HepG2 (cell line): ENCODE data around the gene C20orf204. TPM values are rescaled to one million over a fixed set of nuclear protein-coding genes. Genes with fewer than 3 reads are reported as not detected.

Experiments
- CC2D1A ChIP-seq: sonication (generic); formaldehyde crosslinking; IDR thresholded peaks from 2 replicates; pipeline ENCODE4 v1.8.1; 2023; ENCODE audit warnings: mild to moderate bottlenecking, missing genetic modification reagents
- CREBL2 ChIP-seq: sonication (generic); formaldehyde crosslinking; IDR thresholded peaks from 2 replicates; pipeline ENCODE4 v1.8.1; 2023; ENCODE audit warnings: missing genetic modification reagents, mild to moderate bottlenecking, borderline replicate concordance
- DMAP1 ChIP-seq: IDR thresholded peaks from 2 replicates; pipeline ENCODE4 v1.6.1; 2016
- FOXA3 ChIP-seq: IDR thresholded peaks from 2 replicates; pipeline ENCODE4 v1.6.1; 2016; ENCODE audit warnings: missing genetic modification reagents, missing compliant biosample characterization
- KDM2A ChIP-seq: sonication (generic); formaldehyde crosslinking; IDR thresholded peaks from 2 replicates; pipeline ENCODE4 v1.4.0; 2020; ENCODE audit warnings: low read depth, missing genetic modification reagents, borderline replicate concordance
- MAZ ChIP-seq, 2 experiments: sonication (generic) in 1 of 2; formaldehyde crosslinking in 1 of 2; IDR thresholded peaks; 2 replicates each; pipeline versions ENCODE4 v1.5.0 to v1.6.1; 2012 to 2020; ENCODE audit warnings: low read depth in 2 of 2, mild to moderate bottlenecking in 2 of 2, borderline replicate concordance in 1 of 2, improper control_type of control experiment in 1 of 2, low read length in 1 of 2, missing genetic modification reagents in 1 of 2, moderate library complexity in 1 of 2
- MED13 ChIP-seq: sonication (generic); formaldehyde crosslinking; IDR thresholded peaks from 2 replicates; pipeline ENCODE4 v1.5.0; 2020; ENCODE audit warnings: missing genetic modification reagents
- NONO ChIP-seq, 2 experiments: fragments of 450-650 bp in 1 of 2; sonication (generic) in 1 of 2; formaldehyde crosslinking in 1 of 2; IDR thresholded peaks in 1 of 2; conservative IDR thresholded peaks in 1 of 2; 2 replicates each; pipeline versions ENCODE4 v1.6.1 to v1.8.0; 2017 to 2022; ENCODE audit warnings: mild to moderate bottlenecking in 1 of 2, missing genetic modification reagents in 1 of 2, moderate library complexity in 1 of 2
- NR2C2 ChIP-seq: sonication (generic); formaldehyde crosslinking; IDR thresholded peaks from 2 replicates; pipeline ENCODE4 v1.4.0; 2020; ENCODE audit warnings: missing genetic modification reagents, mild to moderate bottlenecking, moderate library complexity, borderline replicate concordance
- NRL ChIP-seq: sonication (generic); formaldehyde crosslinking; IDR thresholded peaks from 2 replicates; pipeline ENCODE4 v1.5.0; 2020; ENCODE audit warnings: missing genetic modification reagents, mild to moderate bottlenecking, moderate library complexity, borderline replicate concordance
- RAD21 ChIP-seq: fragments of 450-650 bp; formaldehyde crosslinking; IDR thresholded peaks from 2 replicates; pipeline ENCODE4 v1.5.0; 2020; ENCODE audit warnings: mild to moderate bottlenecking
- RCOR2 ChIP-seq: IDR thresholded peaks from 2 replicates; pipeline ENCODE4 v1.6.1; 2016; ENCODE audit warnings: missing biosample characterization, missing genetic modification reagents
- SIX4 ChIP-seq: sonication (generic); formaldehyde crosslinking; IDR thresholded peaks from 2 replicates; pipeline ENCODE4 v1.4.0; 2020; ENCODE audit warnings: missing genetic modification reagents
- SNAPC2 ChIP-seq: sonication (generic); formaldehyde crosslinking; IDR thresholded peaks from 2 replicates; pipeline ENCODE4 v1.8.1; 2022; ENCODE audit warnings: mild to moderate bottlenecking, missing genetic modification reagents
- YEATS4 ChIP-seq: sonication (generic); formaldehyde crosslinking; IDR thresholded peaks from 2 replicates; pipeline ENCODE4 v1.4.0; 2020; ENCODE audit warnings: missing genetic modification reagents, borderline replicate concordance
- ZFP36L2 ChIP-seq: sonication (generic); formaldehyde crosslinking; IDR thresholded peaks from 2 replicates; pipeline ENCODE4 v1.4.0; 2020; ENCODE audit warnings: missing genetic modification reagents
- ZFP37 ChIP-seq: sonication (generic); formaldehyde crosslinking; IDR thresholded peaks from 2 replicates; pipeline ENCODE4 v1.4.0; 2020; ENCODE audit warnings: missing genetic modification reagents, borderline replicate concordance
- ZNF10 ChIP-seq: sonication (generic); formaldehyde crosslinking; IDR thresholded peaks from 2 replicates; pipeline ENCODE4 v1.4.0; 2020; ENCODE audit warnings: mild to moderate bottlenecking, low read depth, missing genetic modification reagents, borderline replicate concordance
- ZNF556 ChIP-seq: sonication (generic); formaldehyde crosslinking; IDR thresholded peaks from 2 replicates; pipeline ENCODE4 v1.4.0; 2020; ENCODE audit warnings: mild to moderate bottlenecking, missing genetic modification reagents, borderline replicate concordance
- ZNF792 ChIP-seq: IDR thresholded peaks from 2 replicates; pipeline ENCODE4 v1.6.1; 2016
- ZSCAN31 ChIP-seq: sonication (generic); formaldehyde crosslinking; IDR thresholded peaks from 2 replicates; pipeline ENCODE4 v1.5.0; 2020; ENCODE audit warnings: low read depth, mild to moderate bottlenecking, missing genetic modification reagents
- polyA plus RNA-seq, 8 experiments: library from polyadenylated mRNA; depleted of rRNA in 3 of 8; stranded (reverse) in 7 of 8; unstranded in 1 of 8; fragments of >200 nt; fragmentation: Illumina TruSeq in 4 of 8; extraction: Trizol in 4 of 8; gene quantifications; 2 replicates each; pipeline versions ENCODE4 v1.2.1 to v1.2.3, GENCODE V29; 2011 to 2016; ENCODE audit warnings: low read depth in 4 of 8, missing spikeins in 1 of 8, mixed read lengths in 1 of 8; ENCODE audit not compliant: insufficient read depth in 1 of 8
- total RNA-seq, 5 experiments: library from RNA; depleted of rRNA; stranded (reverse); fragments of >200 nt; fragmentation: Illumina TruSeq; extraction: Trizol; gene quantifications; 2 replicates each; pipeline ENCODE4 v1.2.3, GENCODE V29; 2016; ENCODE audit warnings: low read depth in 1 of 5
- TF ChIP-seq, protein P1 (sequence below): sonication (generic); formaldehyde crosslinking; IDR thresholded peaks from 2 replicates; pipeline ENCODE4 v1.5.0; 2020; ENCODE audit warnings: missing genetic modification reagents
- TF ChIP-seq, protein P2 (sequence below): sonication (generic); formaldehyde crosslinking; conservative IDR thresholded peaks from 2 replicates; pipeline ENCODE4 v1.8.0; 2022; ENCODE audit warnings: mild to moderate bottlenecking, moderate library complexity, missing genetic modification reagents
- TF ChIP-seq, protein P3 (sequence below): sonication (generic); formaldehyde crosslinking; IDR thresholded peaks from 2 replicates; pipeline ENCODE4 v1.4.0; 2020; ENCODE audit warnings: mild to moderate bottlenecking, missing genetic modification reagents

C20orf204 gene
- total and polyA plus RNA-seq, 2 of the 13 experiments (the other 11 are each of a cell fraction or from before 2014, with no cell fraction given) = 22.1 to 80.0 TPM

- TF ChIP-seq, protein P1, sequence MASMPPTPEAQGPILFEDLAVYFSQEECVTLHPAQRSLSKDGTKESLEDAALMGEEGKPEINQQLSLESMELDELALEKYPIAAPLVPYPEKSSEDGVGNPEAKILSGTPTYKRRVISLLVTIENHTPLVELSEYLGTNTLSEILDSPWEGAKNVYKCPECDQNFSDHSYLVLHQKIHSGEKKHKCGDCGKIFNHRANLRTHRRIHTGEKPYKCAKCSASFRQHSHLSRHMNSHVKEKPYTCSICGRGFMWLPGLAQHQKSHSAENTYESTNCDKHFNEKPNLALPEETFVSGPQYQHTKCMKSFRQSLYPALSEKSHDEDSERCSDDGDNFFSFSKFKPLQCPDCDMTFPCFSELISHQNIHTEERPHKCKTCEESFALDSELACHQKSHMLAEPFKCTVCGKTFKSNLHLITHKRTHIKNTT = no peak
- TF ChIP-seq FOXA3 (CRISPR knock-in tag) = peak; percentile 37; the same call in 1 of the 2 replicates
- peak; percentile 58; the same call in 1 of the 2 replicates for TF ChIP-seq RAD21 (CRISPR knock-in tag)
- TF ChIP-seq NRL (CRISPR knock-in tag) = peak; percentile 86
- TF ChIP-seq CC2D1A = no peak
- no peak for TF ChIP-seq ZSCAN31
- TF ChIP-seq CREBL2 (CRISPR knock-in tag) = no peak
- TF ChIP-seq NONO (IDR thresholded peaks at IDR 0.05) = no peak
- TF ChIP-seq NONO (CRISPR knock-in tag; conservative IDR thresholded peaks at IDR 0.05) = peak; percentile 86
- TF ChIP-seq SNAPC2 (CRISPR knock-in tag) = peak; percentile 82; the same call in 1 of the 2 replicates
- TF ChIP-seq ZNF792 (CRISPR knock-in tag) = peak; percentile 49; the same call in 1 of the 2 replicates
- peak; percentile 82 for TF ChIP-seq KDM2A (CRISPR knock-in tag)
- no peak; the same call in 1 of the 2 replicates for TF ChIP-seq ZFP36L2
- no peak for TF ChIP-seq RCOR2 (CRISPR knock-in tag)
- no peak for TF ChIP-seq MED13 (CRISPR knock-in tag)
- TF ChIP-seq YEATS4 (CRISPR knock-in tag) = no peak; the same call in 1 of the 2 replicates
- TF ChIP-seq, protein P2, sequence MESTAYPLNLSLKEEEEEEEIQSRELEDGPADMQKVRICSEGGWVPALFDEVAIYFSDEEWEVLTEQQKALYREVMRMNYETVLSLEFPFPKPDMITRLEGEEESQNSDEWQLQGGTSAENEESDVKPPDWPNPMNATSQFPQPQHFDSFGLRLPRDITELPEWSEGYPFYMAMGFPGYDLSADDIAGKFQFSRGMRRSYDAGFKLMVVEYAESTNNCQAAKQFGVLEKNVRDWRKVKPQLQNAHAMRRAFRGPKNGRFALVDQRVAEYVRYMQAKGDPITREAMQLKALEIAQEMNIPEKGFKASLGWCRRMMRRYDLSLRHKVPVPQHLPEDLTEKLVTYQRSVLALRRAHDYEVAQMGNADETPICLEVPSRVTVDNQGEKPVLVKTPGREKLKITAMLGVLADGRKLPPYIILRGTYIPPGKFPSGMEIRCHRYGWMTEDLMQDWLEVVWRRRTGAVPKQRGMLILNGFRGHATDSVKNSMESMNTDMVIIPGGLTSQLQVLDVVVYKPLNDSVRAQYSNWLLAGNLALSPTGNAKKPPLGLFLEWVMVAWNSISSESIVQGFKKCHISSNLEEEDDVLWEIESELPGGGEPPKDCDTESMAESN = peak; percentile 16; the same call in 1 of the 2 replicates
- TF ChIP-seq, protein P3, sequence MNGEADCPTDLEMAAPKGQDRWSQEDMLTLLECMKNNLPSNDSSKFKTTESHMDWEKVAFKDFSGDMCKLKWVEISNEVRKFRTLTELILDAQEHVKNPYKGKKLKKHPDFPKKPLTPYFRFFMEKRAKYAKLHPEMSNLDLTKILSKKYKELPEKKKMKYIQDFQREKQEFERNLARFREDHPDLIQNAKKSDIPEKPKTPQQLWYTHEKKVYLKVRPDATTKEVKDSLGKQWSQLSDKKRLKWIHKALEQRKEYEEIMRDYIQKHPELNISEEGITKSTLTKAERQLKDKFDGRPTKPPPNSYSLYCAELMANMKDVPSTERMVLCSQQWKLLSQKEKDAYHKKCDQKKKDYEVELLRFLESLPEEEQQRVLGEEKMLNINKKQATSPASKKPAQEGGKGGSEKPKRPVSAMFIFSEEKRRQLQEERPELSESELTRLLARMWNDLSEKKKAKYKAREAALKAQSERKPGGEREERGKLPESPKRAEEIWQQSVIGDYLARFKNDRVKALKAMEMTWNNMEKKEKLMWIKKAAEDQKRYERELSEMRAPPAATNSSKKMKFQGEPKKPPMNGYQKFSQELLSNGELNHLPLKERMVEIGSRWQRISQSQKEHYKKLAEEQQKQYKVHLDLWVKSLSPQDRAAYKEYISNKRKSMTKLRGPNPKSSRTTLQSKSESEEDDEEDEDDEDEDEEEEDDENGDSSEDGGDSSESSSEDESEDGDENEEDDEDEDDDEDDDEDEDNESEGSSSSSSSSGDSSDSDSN (CRISPR knock-in tag) = peak; percentile 79
- TF ChIP-seq MAZ (IDR thresholded peaks at IDR 0.05; ENCODE audit: borderline replicate concordance, low read depth, low read length) = no peak
- peak; percentile 16; the same call in 1 of the 2 replicates for TF ChIP-seq MAZ (CRISPR knock-in tag; IDR thresholded peaks at IDR 0.05; ENCODE audit: low read depth)
- no peak for TF ChIP-seq ZNF10 (CRISPR knock-in tag)
- peak; percentile 64 for TF ChIP-seq NR2C2
- peak; percentile 51; the same call in 1 of the 2 replicates for TF ChIP-seq SIX4 (CRISPR knock-in tag)
- TF ChIP-seq DMAP1 (CRISPR knock-in tag) = 0 out of 2 replicates have a peak, but pooled peaks have one; percentile 63
- TF ChIP-seq ZNF556 = peak; percentile 56; the same call in 1 of the 2 replicates
- TF ChIP-seq ZFP37 (CRISPR knock-in tag) = no peak
Measured at GRCh38 chr20:64052987-64053840, 17.2 kb downstream of the C20orf204 start (continued).
